Neutrophil (primary cell): Measurements from ENCODE around the gene TIMP2.

Experiments used
- H3K27ac ChIP-seq: fragments of 200-600 bp; sonication (generic); 2 replicates; pipeline ENCODE4 v1.5.1; 2016; ENCODE audit warnings: mild to moderate bottlenecking, moderate library complexity
- H3K27me3 ChIP-seq: fragments of 200-600 bp; sonication (generic); 2 replicates; pipeline ENCODE4 v1.6.0; 2016; ENCODE audit warnings: mild to moderate bottlenecking
- H3K36me3 ChIP-seq: fragments of 200-600 bp; sonication (generic); 2 replicates; pipeline ENCODE4 v1.5.1; 2017
- H3K4me1 ChIP-seq, 2 experiments: fragments of 200-600 bp in 1 of 2; sonication (generic) in 1 of 2; 1 replicate in 1 of 2; 2 replicates in 1 of 2; pipeline versions ENCODE4 v1.5.1 to v1.6.1; 2013 to 2016; ENCODE audit warnings: low read depth in 1 of 2, low read length in 1 of 2, mild to moderate bottlenecking in 1 of 2, moderate library complexity in 1 of 2; ENCODE audit not compliant: control insufficient read depth in 1 of 2, insufficient read depth in 1 of 2
- H3K4me3 ChIP-seq, 2 experiments: fragments of 200-600 bp in 1 of 2; sonication (generic) in 1 of 2; 1 replicate in 1 of 2; 2 replicates in 1 of 2; pipeline ENCODE4 v1.5.1; 2013 to 2016; ENCODE audit warnings: low read depth in 1 of 2, low read length in 1 of 2, mild to moderate bottlenecking in 1 of 2, moderate library complexity in 1 of 2
- H3K9me3 ChIP-seq: fragments of 200-600 bp; sonication (generic); 2 replicates; pipeline ENCODE4 v1.5.1; 2016
- CTCF ChIP-seq: fragments of 200-600 bp; sonication (generic); IDR thresholded peaks from 2 replicates; pipeline ENCODE4 v1.5.1; 2016; ENCODE audit warnings: antibody characterized with exemption

The TIMP2 gene

GRCh38 chr17:78840780-78841611 is 84.2 kb downstream of the TIMP2 start, which contains the start of gene USP36:
Gene USP36, minus strand, starts transcription at chr17:78840814. Its CDS starts 4,451 bp downstream, at chr17:78836363.
- Histone ChIP-seq H3K4me3 (peak within 1 kb of the TSS; percentile 84 to 86), H3K36me3 (peaks cover 4% of the 10 kb centered on the region), H3K27me3 (no peaks in the 10 kb centered on the region), H3K4me1 (peaks cover 21 to 22% of the 10 kb centered on the region in 2 experiments), H3K9me3 (no peaks in the 10 kb centered on the region), H3K27ac (peak within 1 kb of the TSS; percentile 93)
- peak; percentile 68 for TF ChIP-seq CTCF

DNA sequence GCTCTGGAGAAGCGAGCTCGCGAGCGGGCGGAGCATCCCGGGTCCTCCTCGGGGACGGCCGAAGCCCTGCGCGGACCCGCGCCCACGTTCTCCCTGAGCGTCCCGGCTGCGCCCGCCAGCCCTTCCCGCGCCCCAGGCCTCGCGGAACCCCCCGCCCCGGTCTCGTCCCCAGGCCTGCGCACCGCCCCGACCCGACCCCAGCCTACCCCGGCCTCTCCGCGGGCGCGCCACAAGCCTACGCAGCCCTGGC is 84.7 kb downstream of the TIMP2 start:
- Histone ChIP-seq H3K27ac (peak overlapping the region; percentile 93), H3K4me3 (peak overlapping the region; percentile 84 to 86), H3K4me1 (peaks cover 21 to 22% of the 10 kb centered on the region in 2 experiments), H3K36me3 (peaks cover 4% of the 10 kb centered on the region), H3K9me3 (no peaks in the 10 kb centered on the region), H3K27me3 (no peaks in the 10 kb centered on the region)
- no peak for TF ChIP-seq CTCF

DNA sequence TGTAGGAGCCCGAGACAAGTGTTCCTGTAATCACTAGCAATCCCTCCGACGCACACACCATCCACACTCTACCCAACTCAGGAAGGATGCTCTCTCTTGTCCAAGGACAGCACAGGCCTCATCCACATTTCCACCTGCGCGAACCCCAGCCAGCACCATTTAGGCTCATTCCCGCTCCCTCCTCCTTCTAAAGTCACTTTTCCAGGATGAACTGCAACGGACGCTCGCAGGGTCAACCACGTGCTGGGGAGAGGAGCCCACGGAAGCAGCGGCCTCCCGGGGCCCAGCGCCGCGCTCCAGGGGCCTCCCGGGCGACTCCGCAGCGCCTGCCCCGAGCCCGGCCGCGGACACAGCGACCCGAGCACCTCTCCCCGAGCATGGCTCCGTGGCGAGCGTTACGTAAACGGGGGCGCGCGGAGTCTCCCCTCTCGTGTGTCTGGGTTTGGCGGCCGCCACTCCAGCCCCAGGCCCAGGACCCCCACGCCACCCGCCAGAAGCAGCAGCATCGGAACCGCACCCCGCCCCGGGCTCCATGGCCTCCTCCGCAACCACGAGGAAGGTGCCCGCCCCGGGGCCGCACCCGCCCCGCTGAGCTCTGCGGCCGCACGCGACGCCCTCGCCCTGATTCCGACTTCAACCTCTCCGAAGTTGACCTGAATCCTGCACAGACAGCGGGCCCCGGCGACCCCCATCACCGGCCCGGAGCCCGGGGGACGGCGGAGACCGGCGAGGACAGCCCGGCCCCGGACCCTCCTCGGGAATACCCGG is 85.2 kb downstream of the TIMP2 start:
- Histone ChIP-seq H3K27me3 (no peaks in the 10 kb centered on the region), H3K36me3 (peaks cover 10% of the 10 kb centered on the region), H3K9me3 (no peaks in the 10 kb centered on the region), H3K4me3 (peak overlapping the region; percentile 84 to 86), H3K4me1 (peaks cover 21 to 22% of the 10 kb centered on the region in 2 experiments), H3K27ac (peak overlapping the region; percentile 93)
- TF ChIP-seq CTCF = no peak

DNA sequence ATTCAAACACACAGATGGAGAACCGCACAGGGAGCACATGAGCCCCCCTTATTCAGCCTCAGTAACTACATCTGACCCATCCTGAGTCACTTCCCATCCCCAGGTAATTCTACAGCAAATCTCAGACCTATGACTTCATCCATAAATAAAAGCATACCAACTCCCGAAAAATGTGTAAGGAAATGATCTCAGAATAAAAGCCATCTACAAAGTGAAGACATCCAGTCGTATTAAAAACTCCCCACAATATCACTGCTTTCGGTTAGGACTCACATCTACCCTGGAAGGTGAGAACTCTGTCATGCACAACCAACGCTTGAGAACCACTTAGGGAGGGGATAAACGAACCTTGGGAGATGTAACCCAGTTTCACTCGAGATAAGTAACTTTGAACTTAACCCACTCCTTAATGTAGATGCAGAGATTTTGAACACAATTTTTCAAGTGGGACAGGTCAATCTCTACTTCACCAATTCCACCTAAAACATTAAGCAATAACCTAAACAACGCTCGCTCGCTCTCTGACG is 85.9 kb downstream of the TIMP2 start:
- peak overlapping the region; percentile 84 to 86 for H3K4me3 ChIP-seq
- H3K27ac ChIP-seq = peak overlapping the region; percentile 93
- no peaks in the 10 kb centered on the region for H3K9me3 ChIP-seq
- no peak for TF ChIP-seq CTCF
- peaks cover 10% of the 10 kb centered on the region for H3K36me3 ChIP-seq
- peaks cover 21 to 22% of the 10 kb centered on the region in 2 experiments for H3K4me1 ChIP-seq
- H3K27me3 ChIP-seq = no peaks in the 10 kb centered on the region

DNA sequence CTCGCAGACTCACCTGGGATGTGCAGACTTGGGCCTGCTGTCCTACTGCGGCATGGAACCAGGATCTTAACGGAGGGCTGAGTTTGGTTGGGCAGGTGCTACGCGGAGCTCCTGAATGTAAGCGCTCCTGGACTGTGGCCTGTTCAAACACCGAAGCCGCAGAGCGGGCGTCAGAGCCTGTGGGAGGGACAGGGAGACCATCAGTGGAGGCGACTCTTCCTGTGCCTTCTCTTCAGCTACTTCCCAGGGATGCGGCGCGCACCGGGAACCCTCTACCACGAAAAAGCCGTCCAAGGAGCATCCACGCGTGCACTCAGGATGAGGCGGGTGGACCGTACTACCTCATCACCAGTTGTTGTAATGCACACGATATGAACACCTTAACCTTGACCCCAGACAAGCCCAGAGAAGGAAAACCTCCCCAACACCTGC is 86.6 kb downstream of the TIMP2 start:
- H3K9me3 ChIP-seq = no peaks in the 10 kb centered on the region
- H3K4me3 ChIP-seq = no peak overlapping the region
- H3K27ac ChIP-seq = no peak overlapping the region
- H3K27me3 ChIP-seq = no peaks in the 10 kb centered on the region
- TF ChIP-seq CTCF = no peak
- peaks cover 10% of the 10 kb centered on the region for H3K36me3 ChIP-seq
- peaks cover 21 to 22% of the 10 kb centered on the region in 2 experiments for H3K4me1 ChIP-seq
